KG1 (cell line): ENCODE data around the gene RBM18.

ENCODE experiments used
- DNase-seq: peaks from one replicate; lab custom pipeline; 2025; lab: John Stamatoyannopoulos, UW

Gene RBM18

GRCh38 chr9:122258886-122259415 lies 5.7 kb downstream of the RBM18 start:
- DNase-seq = no peak

GRCh38 chr9:122256206-122256605 lies 8.4 kb downstream of the RBM18 start:
- DNase-seq = no peak

GRCh38 chr9:122254761-122255160 lies 9.9 kb downstream of the RBM18 start:
- no peak for DNase-seq

- no peak for DNase-seq
These were observed 11.8 kb downstream of the RBM18 start for GRCh38 chr9:122252796-122253195.

- DNase-seq = no peak
These were observed 13.3 kb downstream of the RBM18 start for GRCh38 chr9:122251351-122251750.

- no peak for DNase-seq
These were observed 16.2 kb downstream of the RBM18 start for GRCh38 chr9:122248448-122248865.

- DNase-seq = no peak
These were observed 18.0 kb downstream of the RBM18 start for GRCh38 chr9:122246666-122247065.

GRCh38 chr9:122244349-122244748 lies 20.3 kb downstream of the RBM18 start:
- DNase-seq = no peak

- DNase-seq = no peak
These were observed 24.9 kb downstream of the RBM18 start for GRCh38 chr9:122239722-122240121.

GRCh38 chr9:122236681-122237080 lies 28.0 kb downstream of the RBM18 start:
- DNase-seq = no peak

GRCh38 chr9:122234022-122234748 lies 30.5 kb downstream of the RBM18 start:
- DNase-seq = no peak

- no peak for DNase-seq
These were observed 31.8 kb downstream of the RBM18 start for GRCh38 chr9:122232796-122233306.

GRCh38 chr9:122229485-122229837 lies 35.2 kb downstream of the RBM18 start:
- no peak for DNase-seq

- DNase-seq = no peak
These were observed 35.8 kb downstream of the RBM18 start, which contains the start of gene LHX6 for GRCh38 chr9:122228568-122229484. Gene LHX6, minus strand, starts transcription at chr9:122228957. Its CDS starts 217 bp downstream, at chr9:122228740.

GRCh38 chr9:122228191-122228567 lies 36.5 kb downstream of the RBM18 start:
- DNase-seq = no peak

GRCh38 chr9:122227575-122227900 lies 37.1 kb downstream of the RBM18 start:
- no peak for DNase-seq

- no peak for DNase-seq
These were observed 37.7 kb downstream of the RBM18 start for GRCh38 chr9:122226758-122227574.

GRCh38 chr9:122226142-122226757 lies 38.4 kb downstream of the RBM18 start:
- no peak for DNase-seq

- no peak for DNase-seq
These were observed 39.1 kb downstream of the RBM18 start for GRCh38 chr9:122225312-122226141.

GRCh38 chr9:122223435-122223834 lies 41.2 kb downstream of the RBM18 start:
- no peak for DNase-seq

GRCh38 chr9:122222791-122223190 lies 41.8 kb downstream of the RBM18 start:
- DNase-seq = no peak
